Left lung (tissue), 10 donors: Measurements from ENCODE around the gene ART4. TPM values are rescaled to one million over a fixed set of nuclear protein-coding genes. Genes with fewer than 3 reads are reported as not detected.
A peak's percentile ranks its signal among the peaks of the same experiment; 100 is the strongest.

Experiments
- ATAC-seq: fragments of 200-7000 bp; cut with Tn5 transposase; one replicate; pipeline ENCODE4 v1.9.1; 2020; ENCODE audit warnings: moderate library complexity
- DNase-seq, 4 donors: peaks; one replicate each; pipeline ENCODE4 v3.0.0-alpha.2; 2013 to 2020
- H3K27ac ChIP-seq, 2 donors: fragments of 200-600 bp; sonication (generic) in 1 of 2; one replicate each; pipeline versions ENCODE4 v1.5.0 to v1.8.0; 2020 to 2021
- H3K27me3 ChIP-seq, 2 donors: fragments of 200-600 bp; sonication (generic) in 1 of 2; one replicate each; pipeline versions ENCODE4 v1.5.0 to v1.8.0; 2020 to 2021
- H3K36me3 ChIP-seq, 2 donors: fragments of 200-600 bp; sonication (generic) in 1 of 2; one replicate each; pipeline versions ENCODE4 v1.5.0 to v1.8.0; 2020 to 2021
- H3K4me1 ChIP-seq, 2 donors: fragments of 200-600 bp; one replicate each; pipeline ENCODE4 v1.8.0; 2021
- H3K4me3 ChIP-seq, 2 donors: fragments of 200-600 bp; sonication (generic) in 1 of 2; one replicate each; pipeline versions ENCODE4 v1.5.0 to v1.8.0; 2020 to 2021; ENCODE audit warnings: mild to moderate bottlenecking in 1 of 2
- H3K9me3 ChIP-seq, 2 donors: fragments of 200-600 bp; sonication (generic) in 1 of 2; one replicate each; pipeline versions ENCODE4 v1.5.0 to v1.8.0; 2020 to 2021
- intact Hi-C, 2 donors: fragments of 100-400 bp; cut with DNase I; formaldehyde crosslinking; loops; one replicate each; pipeline versions ENCODE4 v1.11.2 to v1.14.2; 2022
- polyA plus RNA-seq, 6 donors: library from polyadenylated mRNA; unstranded; fragments of 120-200 nt; gene quantifications; one replicate each; pipeline ENCODE4 v1.2.1, GENCODE V29; 2013; ENCODE audit not compliant: insufficient read length in 6 of 6
- total RNA-seq, 2 donors: library from RNA; stranded (reverse); fragmentation: NEBNext Ultra II Directional; extraction: Animal tissue kit (Norgen Biotek cat#: 25700); gene quantifications; one replicate each; pipeline ENCODE4 v1.2.1, GENCODE V29; 2021
- TF ChIP-seq, protein P1 (sequence below), 2 donors: fragments of 200-600 bp; sonication (generic) in 1 of 2; IDR thresholded peaks; one replicate each; pipeline versions ENCODE4 v1.5.0 to v1.8.0; 2021; ENCODE audit warnings: antibody characterized with exemption in 2 of 2
- donor health status: DM: no; HTN: yes; CAD: no.
- donor health status: DM: no; HTN: no; CAD: no.

ART4 gene
- total and polyA plus RNA-seq, 8 donors = 0.11 to 3.1 (median 0.24) TPM

DNA sequence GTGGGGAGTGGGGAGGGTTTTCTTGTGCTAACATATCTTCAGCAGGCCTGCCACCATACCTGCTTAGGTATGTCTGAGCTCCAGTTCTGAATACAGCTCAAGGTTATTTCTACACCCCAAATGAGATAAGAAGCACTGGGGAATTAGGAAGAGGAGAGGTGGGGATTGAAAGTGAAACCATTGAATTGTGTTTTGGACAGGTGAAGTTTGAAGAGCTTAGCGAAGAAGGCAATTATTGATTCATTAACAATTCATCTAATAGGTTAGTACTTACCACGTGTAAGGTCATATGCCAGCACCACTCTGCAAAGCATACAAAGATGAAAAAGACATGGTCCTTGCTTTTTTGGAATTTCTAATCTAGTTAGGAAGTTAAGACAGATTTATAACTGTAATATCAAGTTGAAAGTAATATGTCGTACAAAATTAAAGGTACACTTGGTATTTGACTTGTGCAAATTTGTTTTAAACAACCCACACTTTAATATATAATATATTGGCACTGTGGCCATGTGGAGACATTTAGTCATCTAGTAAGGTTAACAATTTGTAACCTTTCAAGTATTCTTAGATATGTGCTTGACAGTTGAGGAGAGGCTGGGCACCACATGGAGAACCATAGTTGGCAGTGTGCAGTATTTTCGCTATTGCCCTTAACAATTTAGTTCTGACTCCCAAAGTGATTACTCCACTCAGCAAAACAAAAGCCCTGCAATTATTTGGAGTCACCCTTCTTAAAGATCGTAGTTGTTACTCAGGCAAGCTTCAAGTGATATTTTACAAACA, 33.0 kb downstream of the ART4 start:
- ATAC-seq (peak; percentile 92), DNase-seq (no peak)
- peaks cover 0 to 6% of the 10 kb centered on the region in 2 donors for H3K4me1 ChIP-seq
- H3K27me3 ChIP-seq = no peaks in the 10 kb centered on the region
- no peaks in the 10 kb centered on the region for H3K9me3 ChIP-seq
- peak overlapping the region in 1 of 2 donors; percentile 9 for H3K27ac ChIP-seq
- H3K4me3 ChIP-seq = no peak overlapping the region
- intact Hi-C loops = no loop called here
- no peaks in the 10 kb centered on the region for H3K36me3 ChIP-seq
- TF ChIP-seq, protein P1, sequence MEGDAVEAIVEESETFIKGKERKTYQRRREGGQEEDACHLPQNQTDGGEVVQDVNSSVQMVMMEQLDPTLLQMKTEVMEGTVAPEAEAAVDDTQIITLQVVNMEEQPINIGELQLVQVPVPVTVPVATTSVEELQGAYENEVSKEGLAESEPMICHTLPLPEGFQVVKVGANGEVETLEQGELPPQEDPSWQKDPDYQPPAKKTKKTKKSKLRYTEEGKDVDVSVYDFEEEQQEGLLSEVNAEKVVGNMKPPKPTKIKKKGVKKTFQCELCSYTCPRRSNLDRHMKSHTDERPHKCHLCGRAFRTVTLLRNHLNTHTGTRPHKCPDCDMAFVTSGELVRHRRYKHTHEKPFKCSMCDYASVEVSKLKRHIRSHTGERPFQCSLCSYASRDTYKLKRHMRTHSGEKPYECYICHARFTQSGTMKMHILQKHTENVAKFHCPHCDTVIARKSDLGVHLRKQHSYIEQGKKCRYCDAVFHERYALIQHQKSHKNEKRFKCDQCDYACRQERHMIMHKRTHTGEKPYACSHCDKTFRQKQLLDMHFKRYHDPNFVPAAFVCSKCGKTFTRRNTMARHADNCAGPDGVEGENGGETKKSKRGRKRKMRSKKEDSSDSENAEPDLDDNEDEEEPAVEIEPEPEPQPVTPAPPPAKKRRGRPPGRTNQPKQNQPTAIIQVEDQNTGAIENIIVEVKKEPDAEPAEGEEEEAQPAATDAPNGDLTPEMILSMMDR (IDR thresholded peaks at IDR 0.05) = no peak

DNA sequence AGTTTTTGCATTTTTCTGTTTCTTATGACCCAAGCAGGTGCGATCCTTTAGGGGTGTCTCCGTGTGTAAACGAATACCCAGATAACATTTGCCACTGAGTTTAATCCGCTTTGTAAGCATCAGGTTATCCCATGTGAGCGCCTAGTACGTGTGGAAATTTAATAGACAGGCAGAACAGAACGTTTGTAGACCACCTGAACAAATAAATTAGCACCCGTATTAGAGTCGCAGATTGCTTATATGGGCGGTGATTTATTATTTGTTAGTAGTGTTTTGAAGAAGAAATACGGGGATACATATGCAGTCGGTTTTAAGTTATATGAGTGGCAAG, 39.5 kb downstream of the ART4 start:
- intact Hi-C loops = no loop called here
- H3K9me3 ChIP-seq = no peaks in the 10 kb centered on the region
- H3K4me3 ChIP-seq = peak overlapping the region; percentile 35 to 80
- TF ChIP-seq, protein P1 (IDR thresholded peaks at IDR 0.05) = no peak
- no peaks in the 10 kb centered on the region for H3K27me3 ChIP-seq
- ATAC-seq = peak; percentile 19
- peaks cover 6 to 25% of the 10 kb centered on the region in 2 donors for H3K4me1 ChIP-seq
- peak overlapping the region; percentile 76 to 89 for H3K27ac ChIP-seq
- H3K36me3 ChIP-seq = peaks cover 0 to 9% of the 10 kb centered on the region in 2 donors
- no peak for DNase-seq

DNA sequence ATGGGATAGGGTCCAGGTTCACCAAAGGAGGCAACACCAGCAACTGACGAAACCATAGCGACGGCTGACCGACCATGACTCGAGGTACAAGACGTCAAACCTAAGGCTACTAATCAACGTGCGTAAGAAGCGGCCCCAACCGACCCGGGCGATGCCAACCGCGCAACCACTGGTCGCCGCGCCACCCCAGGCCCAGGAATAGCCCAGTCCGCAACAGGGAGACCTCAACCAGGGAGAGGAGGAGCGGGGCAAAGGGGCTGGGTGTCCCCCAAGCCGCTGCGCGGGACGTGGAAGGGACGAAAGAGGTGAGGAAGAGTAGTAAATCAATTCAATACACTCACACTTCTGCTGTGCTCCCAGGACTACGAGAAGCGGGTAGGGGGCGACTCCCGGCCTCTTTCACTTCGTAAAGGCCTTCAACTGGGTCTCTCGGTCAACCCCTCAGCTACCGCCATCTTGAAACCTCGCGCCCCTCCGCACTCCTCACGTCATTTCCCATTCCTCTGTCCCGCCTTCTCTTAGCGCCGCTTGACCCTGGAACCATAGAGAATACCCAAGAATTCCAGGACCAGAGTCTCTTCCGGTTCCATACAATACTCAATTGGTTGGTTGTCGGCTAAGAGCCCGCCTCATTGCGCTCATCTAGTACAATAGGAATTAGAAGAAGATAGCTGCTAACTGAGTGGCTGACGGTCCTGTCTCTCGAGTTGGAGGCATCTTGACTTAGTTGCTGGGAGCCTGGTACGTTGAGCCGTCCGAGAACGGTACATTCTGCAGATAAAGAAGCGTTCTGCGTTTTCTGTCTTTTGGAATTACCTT, 40.1 kb downstream of the ART4 start, which contains the start of the genes C12orf60 and WBP11:
Gene C12orf60, plus strand, starts transcription at position 660 of the 819 bp plus-strand sequence. CDS start 19,266 bp downstream, outside the sequence.
Gene WBP11, minus strand, starts transcription at position 468 of the 819 bp plus-strand sequence. CDS start 2,095 bp downstream, outside the sequence.
- peaks cover 6 to 25% of the 10 kb centered on the region in 2 donors for H3K4me1 ChIP-seq
- H3K4me3 ChIP-seq = peak within 1 kb of the TSS; percentile 65 to 80
- H3K9me3 ChIP-seq = no peaks in the 10 kb centered on the region
- peaks cover 0 to 15% of the 10 kb centered on the region in 2 donors for H3K36me3 ChIP-seq
- TF ChIP-seq, protein P1 (IDR thresholded peaks at IDR 0.05) = no peak
- intact Hi-C loops = no loop called here
- DNase-seq = peak; percentile 91 to 98 (median 95)
- ATAC-seq = peak; percentile 100
- H3K27me3 ChIP-seq = no peaks in the 10 kb centered on the region
- H3K27ac ChIP-seq = peak within 1 kb of the TSS; percentile 89 to 91

GRCh38 chr12:14802721-14803010, 40.7 kb downstream of the ART4 start:
- no peaks in the 10 kb centered on the region for H3K9me3 ChIP-seq
- H3K27ac ChIP-seq = peak overlapping the region; percentile 89 to 91
- H3K27me3 ChIP-seq = no peaks in the 10 kb centered on the region
- DNase-seq (peak in 1 of 4 donors; percentile 18), ATAC-seq (no peak)
- intact Hi-C loops = no loop called here
- peaks cover 0 to 21% of the 10 kb centered on the region in 2 donors for H3K36me3 ChIP-seq
- peak overlapping the region; percentile 65 to 80 for H3K4me3 ChIP-seq
- TF ChIP-seq, protein P1 (IDR thresholded peaks at IDR 0.05) = no peak
- H3K4me1 ChIP-seq = peaks cover 6 to 25% of the 10 kb centered on the region in 2 donors

DNA sequence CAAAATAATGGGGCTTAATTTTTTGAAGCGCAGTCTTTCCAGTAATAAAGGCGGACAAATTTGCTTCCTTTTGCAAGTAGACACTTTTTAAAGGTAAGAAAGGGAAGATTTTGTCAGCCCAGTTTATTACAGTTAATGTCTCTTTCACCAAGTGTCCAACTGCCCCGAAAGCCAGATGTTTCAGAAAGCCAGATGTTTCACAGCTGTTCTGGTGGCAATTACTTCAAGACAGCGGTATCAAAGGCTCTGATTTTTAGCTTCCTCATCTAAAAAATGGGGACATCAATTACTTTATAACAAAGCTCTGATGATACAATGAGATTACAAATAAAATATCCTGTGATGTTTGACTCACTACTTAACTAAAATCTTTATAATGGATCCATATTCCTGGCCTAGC, 41.1 kb downstream of the ART4 start:
- Histone ChIP-seq H3K4me1 (peaks cover 6 to 25% of the 10 kb centered on the region in 2 donors), H3K4me3 (peak overlapping the region; percentile 65 to 80), H3K9me3 (no peaks in the 10 kb centered on the region), H3K27ac (no peak overlapping the region), H3K27me3 (no peaks in the 10 kb centered on the region), H3K36me3 (peaks cover 0 to 25% of the 10 kb centered on the region in 2 donors)
- TF ChIP-seq, protein P1 (IDR thresholded peaks at IDR 0.05) = no peak
- DNase-seq (peak in 1 of 4 donors; percentile 20), ATAC-seq (no peak)
- intact Hi-C loops = no loop called here
